ENCODE measurements around the gene RBM17.
"Not testable (repeated sequence)": the region's sequence is repeated elsewhere in the genome, so short reads cannot be mapped to it uniquely, and the experiment has no call there.

The RBM17 gene, protein sequence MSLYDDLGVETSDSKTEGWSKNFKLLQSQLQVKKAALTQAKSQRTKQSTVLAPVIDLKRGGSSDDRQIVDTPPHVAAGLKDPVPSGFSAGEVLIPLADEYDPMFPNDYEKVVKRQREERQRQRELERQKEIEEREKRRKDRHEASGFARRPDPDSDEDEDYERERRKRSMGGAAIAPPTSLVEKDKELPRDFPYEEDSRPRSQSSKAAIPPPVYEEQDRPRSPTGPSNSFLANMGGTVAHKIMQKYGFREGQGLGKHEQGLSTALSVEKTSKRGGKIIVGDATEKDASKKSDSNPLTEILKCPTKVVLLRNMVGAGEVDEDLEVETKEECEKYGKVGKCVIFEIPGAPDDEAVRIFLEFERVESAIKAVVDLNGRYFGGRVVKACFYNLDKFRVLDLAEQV

DNA sequence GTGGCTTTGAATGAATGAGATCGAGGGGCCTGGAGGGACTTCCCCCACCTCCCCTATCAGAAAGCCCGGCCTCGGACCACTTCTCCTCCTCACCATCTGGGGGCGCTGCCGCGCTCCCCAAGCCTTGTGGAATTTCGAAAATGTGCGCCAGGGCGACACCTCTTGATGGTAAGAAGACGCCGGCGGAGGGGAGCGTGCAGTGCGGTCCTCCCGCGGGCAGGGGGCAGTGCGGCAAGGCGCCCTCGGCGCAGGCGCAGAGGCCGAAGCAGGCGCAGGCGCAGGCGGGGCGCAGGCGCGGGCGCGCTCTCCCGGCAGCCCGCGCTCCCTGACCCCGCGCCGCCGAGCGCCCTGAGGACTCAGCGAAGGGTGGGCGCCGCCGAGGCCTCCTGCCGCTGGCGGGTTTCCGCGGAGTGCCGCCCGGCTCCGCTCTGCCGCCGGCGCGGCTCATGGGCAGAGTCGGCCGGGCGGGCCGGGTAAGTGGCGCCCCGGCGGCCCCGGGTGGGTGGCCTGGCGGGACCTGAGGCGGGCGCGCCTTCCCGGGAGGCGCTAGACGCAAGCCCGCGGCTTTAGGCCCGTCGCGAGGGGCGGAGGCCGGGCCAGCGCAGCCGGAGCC lies at the start of gene RBM17:
RBM17 (plus strand) TSS at position 314 of the 613 bp plus-strand sequence. CDS start 8,032 bp downstream, outside the sequence.
- DNase-seq (ENCODE audit: low spot score), result peak; percentile 98

DNA sequence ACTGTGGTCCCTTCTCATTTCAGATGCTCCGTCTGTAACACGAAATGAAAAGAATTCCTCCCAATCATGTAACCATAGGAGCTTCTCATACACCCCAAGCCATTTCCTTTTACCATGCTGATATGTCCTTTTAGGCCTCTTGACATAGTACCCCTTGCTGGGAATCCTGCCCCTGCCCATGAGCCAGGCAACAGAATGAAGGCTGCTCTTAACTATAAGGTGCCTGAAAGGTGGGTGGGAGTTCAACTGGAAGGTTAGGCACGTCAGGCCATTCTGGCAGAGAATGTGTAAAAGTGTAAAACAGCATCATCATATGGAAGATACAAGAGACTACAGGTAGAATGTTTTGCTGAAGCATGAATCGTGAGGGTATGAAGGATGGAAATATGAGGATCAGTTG lies 49.1 kb upstream of the RBM17 start:
- DNase-seq (ENCODE audit: low spot score), result no peak

DNA sequence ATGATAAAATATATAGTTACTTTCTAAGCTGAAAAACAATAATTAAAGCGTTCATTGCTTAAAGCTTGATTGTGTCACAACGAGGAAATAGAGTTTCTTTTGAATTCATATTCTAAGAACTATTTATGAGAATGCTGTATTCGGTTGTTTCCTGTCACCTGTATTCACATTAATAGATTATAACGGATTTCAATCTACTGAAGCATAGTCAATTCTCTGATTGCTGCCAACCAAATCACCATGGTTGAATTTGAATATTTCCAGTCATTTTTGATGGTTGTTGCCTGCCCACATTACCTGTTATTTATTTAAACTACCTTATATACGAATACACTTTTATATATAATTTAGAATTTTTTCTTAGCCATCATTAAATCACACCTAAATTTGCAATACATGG lies 48.6 kb upstream of the RBM17 start:
- DNase-seq (ENCODE audit: low spot score), result no peak

DNA sequence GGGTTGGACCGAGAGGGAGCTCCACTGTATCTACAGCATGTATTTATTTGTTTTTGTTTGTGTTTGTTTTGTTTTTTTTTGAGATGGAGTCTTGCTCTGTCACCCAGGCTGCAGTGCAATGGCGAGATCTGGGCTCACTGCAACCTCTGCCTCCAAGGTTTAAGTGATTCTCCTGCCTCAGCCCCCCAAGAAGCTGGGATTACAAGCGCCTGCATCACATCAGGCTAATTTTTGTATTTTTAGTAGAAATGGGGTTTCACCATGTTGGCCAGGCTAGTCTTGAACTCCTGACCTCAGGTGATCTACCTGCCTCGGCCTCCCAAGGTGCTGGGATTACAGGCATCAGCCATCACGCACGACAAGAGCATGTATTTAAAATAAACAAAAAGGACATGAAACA lies 45.5 kb upstream of the RBM17 start:
- not testable (repeated sequence) for DNase-seq (ENCODE audit: low spot score)

DNA sequence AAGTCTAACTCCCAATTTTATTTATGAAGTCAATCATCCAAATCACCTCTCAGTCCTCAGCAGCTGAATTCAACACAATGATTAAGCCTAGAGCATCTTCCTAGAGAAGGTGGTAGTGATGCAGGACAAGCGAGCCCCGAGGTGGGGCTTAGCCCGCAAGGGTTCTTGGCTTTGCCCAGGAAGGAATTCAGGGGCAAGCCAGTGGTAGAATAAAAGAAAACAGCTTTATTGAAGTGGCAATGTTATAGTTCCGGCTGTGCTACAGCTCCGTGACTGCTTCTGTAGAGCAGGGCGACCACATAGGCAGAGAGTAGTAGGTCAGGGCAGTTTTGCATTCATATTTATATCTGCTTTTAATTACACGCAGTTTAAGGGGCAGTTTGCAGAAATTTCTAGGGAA lies 44.8 kb upstream of the RBM17 start:
- DNase-seq (ENCODE audit: low spot score), result no peak

DNA sequence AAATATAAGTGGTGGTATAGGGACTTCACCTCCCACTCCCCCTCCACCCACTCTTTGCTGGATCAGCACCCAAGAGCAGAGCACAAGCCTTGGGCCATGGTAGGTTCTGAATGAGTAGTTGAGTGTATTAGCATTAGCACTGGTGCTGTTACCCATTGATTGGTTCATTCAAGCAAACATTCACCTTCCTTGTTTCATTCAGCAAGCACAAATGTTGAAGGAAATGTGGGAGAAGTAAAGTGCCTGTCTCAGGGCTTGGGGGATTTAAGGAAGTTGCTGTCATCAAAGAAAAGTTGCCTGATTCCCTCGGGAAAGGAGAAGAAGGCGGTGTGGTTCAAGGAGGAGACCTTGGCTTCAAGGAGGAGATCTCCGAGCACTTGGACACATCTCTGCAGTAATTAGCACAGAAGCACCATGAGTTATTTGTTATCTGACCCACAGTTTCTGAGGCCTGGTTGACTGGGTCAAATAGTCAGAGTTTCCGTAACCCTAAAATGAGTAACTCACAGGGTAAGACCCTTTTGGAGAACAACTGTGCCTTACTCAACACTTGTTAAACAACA lies 44.0 kb upstream of the RBM17 start:
- DNase-seq (ENCODE audit: low spot score), result no peak

DNA sequence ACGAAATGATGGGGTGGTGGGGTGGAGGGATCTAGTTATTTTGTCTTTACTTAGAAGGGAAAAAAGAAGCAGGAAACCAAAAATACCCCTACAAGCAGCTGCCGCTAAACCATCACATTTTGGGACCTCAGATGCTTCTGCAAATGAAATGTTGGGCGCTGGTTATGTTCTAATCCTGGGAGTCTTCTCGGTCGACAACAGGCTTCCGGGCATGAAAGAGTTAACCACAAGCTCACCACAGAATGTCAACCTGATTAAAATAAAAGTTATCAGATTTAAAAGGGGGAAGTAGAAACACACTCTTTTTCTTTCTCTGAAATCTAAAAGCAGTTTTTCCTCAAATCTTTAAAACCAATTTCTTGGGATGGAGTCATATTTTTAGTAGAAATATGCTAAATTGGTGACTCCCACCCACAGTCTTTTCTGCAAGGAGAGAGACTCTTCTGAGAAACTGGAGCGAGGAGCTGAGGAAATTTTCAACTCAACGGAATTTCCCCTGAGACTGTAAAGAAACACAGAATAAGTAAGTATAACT lies 43.5 kb upstream of the RBM17 start:
- peak; percentile 74 for DNase-seq (ENCODE audit: low spot score)

DNA sequence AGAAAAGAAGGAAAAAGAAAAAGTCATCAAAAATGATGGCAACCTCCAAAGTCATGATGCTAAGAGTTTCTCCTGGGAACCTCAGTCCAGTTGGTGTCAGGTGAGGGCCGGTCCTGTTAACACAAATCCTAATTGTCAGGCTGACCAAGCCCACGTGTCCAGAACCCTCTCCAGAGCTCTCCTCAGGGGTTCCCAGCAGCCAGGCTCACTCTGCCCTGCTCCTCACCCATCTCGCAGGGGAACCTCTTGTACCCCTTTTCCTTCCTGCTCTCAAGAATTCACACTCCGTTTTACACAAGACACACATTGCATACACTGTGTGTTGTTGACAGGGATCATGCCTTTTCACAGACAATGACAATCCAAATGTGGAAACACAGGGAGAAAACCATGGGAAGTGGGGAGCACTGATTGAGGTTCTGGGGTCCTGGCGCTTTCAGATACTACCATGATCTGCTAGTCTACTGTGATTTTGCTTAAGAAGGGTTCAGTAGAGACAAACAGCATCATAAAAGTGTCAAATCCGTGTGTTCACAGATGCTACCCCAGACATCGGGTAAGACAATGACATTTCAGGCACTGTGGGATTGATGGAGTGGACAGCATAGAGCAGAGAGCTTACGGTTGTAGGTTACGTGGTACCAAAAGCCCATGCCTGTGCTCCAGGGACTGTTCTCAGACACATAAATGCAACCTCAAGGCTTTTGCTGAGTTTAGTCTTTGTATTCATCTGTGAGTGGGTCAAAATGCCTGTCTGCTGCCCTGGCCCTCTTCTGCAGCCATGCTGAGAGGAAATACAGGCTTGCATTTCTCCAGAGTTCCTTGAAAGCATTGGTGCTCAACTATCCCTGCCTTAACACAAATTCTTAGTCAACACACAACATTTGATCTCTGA lies 42.7 kb upstream of the RBM17 start:
- DNase-seq (ENCODE audit: low spot score), result no peak

DNA sequence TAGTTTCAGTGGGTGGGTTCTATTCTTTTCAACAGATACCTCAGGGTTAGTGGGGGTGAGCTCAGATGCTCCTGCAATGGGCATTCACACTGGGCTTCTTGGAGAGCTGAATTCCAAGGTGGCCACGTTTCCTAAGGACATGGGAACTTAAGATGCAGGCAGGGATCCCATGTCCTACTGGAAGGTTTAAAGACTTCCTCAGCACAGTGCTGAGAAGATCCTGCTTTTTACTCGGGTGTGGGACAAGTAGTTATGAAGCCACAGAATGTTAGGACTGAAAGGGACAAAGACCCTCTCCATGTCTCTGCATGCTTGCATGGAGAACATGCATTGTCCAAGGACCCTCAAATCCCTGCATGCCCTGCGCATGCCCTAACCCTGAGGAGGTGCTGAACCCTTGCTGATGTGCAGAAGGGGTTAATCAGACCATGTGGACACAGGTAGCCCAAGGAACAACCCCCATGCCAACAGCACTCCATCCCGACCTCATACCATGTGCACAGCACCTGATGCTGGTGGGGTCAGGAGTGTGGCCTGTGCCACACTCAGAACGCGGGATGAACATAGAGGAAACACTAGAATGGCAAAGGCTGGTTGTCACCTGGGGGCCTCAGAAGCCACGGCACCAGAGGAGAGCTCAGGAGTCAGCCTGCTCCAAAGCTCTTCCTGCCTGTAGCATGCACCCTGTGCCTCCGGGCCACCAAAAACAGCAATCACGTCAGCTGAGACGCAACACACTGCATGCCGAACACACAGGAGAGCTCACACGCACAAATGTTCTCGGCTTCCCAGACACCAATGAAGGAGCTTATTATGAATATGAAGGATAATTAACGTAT lies 41.8 kb upstream of the RBM17 start:
- no peak for DNase-seq (ENCODE audit: low spot score)

DNA sequence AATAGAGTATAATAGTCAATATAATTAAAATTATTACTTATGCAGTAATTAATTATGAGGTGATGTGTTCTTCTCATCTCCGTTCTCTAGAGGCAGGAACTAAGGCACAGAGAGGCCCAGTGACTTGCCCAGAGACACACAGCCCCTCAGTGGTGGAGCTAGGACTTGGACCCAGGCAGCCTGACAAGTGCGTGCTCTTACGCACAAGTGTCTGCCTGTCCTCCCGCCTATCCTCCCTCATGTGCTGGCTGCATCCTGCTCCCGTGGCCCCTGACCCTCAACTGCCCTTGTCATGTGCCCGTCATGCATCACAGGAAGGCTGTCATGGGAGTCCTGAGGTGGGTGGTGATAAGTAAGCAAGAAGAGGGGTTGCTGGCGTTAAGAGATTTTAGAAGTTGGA lies 41.0 kb upstream of the RBM17 start:
- DNase-seq (ENCODE audit: low spot score), result no peak

DNA sequence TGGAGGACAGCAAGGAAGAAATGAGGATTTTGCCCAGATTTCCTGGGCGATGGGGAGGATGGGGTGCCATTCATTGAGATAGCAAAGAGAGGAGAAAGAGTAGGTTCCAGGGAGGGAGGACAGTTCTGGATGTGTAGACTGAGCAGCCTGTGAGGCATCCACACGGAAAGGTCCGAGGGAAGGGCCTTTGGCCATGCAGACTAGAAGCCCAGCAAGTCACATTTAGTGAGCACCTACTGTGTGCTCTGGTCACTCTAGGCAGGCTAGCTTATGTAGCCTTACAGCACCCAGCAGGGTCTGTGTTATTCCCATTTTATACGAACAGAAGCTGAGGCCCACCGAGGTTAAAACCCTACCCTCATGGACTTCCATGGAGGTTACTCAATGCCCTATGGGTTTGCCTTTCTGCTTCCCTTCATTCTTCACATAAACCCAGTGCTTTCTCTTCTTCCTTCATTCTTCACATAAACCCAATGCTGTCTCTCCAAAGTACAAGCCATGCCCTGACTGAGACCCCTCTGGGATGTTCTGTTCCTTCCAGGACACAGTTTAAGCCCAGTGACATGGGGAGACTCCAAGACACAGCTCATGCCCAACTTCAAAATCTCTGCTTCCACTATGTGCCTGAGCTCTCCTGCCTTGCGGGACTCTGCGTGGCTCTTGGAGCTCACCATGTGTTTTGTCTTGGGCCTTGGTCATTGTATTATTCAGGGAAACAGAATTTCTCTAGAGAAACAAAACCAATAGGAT lies 40.4 kb upstream of the RBM17 start:
- no peak for DNase-seq (ENCODE audit: low spot score)

DNA sequence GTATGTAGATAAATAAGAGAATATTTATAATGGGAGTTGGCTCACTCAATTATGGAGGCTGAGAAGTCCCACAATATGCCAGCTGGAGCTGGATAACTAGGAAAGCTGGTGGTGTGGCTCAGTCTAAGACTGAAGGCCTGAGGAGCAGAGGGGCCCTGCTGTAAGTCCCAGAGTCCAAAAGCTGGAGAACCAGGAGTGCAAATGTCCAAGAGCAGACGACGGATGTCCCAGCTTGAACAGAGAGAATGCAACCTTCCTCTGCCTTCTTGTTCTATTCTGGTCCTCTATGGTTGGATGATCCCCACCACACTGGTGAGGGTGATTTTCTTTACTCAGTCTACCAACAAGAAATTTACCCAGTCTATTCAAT lies 39.8 kb upstream of the RBM17 start:
- DNase-seq (ENCODE audit: low spot score), result no peak

DNA sequence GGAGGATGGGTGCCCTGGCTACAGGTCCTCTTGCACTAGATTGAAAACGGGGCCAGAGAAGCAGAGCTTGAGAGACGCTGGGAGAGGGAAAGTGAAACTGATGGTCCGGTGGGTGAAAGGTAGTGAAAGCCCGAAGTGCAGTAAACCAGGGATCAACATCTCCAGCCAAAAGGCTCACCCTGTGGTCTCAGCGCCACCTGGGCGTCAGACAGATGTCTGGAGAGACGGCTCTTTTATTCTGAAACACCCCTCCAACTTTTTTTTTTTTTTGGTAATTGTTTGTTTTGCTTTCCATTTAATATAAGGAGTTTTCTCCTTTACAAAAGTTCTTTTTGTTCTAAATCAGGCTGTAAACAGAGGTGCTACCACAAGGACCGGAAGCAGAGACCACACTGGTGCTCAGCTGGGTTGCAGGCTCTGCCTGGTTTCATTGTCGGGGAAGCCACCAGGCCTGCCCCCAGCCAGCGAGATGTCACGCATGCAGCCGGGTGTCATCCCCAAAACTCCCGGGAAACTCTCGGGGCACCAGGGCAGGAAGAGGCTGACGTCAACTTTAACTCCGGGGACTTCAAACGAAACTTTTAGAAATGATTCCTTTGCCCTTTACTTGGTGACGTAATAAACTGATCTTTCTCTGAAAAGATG lies 37.9 kb upstream of the RBM17 start:
- peak; percentile 95 for DNase-seq (ENCODE audit: low spot score)

DNA sequence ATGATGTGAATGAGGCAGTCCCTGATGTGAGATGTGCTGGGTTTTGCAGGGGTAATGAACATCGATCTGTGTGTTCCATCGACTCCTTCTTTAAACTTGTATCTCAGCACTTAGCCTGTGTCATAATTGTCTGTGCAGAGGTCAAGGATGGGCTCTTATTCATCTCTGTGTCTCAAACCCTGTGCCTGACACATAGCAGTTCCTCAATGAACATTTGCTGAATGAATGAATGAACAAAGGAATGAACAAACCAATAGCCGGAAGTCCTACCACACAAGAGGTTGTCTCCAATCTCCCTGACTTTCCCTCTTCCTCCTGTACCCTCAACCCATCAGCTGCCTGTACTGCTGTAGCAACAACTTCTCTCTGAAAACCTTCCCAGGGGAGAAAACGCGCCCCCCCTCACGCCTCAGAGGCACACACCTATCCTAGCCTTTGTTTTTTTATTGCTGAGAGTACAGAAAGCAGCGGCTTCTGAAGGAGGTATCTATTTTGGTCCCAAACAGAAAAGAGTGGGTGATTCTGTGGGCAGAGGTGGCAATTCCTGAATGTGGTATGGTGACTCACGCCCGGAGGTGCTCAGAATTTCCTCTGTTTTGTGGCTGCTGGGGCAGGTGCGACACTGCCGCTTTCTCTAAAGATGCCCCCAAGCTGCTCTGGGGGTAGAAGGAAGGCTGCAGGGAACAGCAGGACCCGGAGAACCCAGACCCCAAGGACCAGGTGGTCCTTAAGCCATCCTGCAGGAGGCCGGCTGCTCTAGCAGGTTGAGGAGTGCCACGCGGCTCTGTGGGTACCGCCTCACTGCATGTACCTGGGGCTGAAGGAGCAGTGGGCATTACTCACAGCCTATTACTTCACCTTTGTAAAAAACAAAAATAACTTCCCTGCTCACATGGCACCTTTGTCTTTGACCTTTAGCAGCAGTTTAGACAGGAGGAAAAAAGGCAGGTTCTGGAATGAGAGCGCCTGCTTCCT lies 36.3 kb upstream of the RBM17 start:
- peak; percentile 84 for DNase-seq (ENCODE audit: low spot score)

DNA sequence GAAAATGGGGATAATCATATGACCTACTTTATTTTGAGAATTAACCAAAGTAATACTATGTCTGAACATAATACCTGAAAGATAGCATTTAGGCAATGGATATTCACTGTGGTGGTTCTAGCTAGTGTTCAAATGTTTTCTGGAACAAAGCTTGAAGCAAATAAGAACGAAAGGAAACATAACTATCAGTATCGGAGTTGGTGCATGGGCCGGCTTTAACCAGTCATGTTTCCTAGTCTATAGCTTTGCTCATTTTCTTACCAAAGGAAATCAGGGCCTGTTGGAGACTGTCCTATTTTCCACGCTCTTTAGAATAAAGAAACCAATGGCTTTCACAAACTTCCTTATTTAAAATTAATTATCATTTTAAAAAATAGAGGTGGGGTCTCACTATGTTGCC lies 35.5 kb upstream of the RBM17 start:
- DNase-seq (ENCODE audit: low spot score), result no peak

DNA sequence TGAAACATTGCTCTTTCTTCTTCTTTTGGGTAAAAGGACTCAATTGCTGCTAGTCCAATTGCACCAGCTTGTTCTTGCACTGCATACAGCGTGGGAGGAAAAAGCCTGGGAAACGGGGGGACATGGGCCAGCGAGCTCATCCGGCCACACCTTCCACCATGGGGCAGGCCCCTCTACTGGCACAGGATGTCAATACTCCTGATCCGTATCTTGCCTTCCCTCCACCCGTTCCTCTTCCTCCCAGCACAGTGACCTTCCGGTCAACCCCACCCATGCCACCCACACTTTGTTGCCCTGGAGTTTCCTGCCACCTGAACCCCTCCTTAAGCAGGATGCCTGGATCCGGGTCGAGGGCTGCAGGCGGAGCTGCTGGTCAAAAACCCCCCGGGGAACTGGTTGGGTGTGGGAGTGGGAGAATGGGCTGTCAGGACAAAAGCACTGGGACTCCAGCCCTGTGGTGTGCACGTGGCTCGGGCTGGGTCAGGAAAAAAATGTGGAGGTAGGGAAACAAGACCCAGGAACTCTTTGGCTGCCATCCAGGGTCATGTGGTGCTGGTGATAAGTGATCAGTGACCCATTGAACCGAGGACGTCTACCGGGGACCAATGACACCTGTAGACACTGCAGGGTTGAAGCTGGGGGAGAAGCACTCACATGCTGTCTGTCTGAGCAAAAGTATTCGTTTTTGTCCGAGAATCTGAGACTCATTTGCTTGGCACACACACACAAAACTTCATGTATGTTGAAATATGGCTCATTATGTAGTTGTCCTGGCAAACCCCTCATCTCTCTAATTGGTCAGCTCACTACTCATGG lies 34.8 kb upstream of the RBM17 start:
- DNase-seq (ENCODE audit: low spot score), result no peak

DNA sequence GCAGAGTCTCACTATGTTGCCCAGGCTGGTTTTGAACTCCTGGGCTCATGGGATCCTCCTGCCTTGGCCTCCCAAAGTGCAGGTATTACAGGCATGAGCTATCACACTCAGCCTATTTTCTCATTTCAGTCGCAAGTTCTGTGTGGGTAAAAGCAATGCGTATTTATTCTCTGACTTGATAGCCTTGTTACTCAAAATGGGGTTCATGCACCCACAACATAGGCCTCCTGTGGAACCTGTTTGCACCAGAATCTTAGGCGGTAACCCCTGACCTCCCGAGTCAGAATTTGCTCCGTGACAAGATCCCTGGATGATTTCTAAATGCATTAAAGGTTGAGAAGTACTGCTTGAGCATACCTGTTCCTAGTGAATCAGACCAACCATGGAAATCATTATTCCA lies 34.0 kb upstream of the RBM17 start:
- no peak for DNase-seq (ENCODE audit: low spot score)

DNA sequence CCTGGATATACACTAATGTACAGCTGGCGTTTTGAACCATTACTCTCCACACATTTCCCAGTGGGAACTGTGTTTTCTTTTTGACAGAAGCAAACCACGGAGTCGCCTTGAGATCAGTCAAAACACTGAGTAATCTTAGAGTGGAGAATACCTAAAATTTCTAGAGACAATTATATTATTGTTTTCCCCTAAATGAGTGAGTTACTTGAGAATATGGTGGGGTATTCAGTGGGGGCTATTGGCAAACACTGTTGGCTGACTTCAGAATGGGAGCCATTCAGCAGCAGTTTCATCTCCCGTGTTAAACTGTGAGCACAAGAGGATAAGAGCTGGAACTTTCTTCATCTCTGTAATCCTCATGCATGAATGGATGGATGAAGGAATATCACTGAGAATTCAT lies 32.9 kb upstream of the RBM17 start:
- DNase-seq (ENCODE audit: low spot score), result no peak

Measured in CD4-positive, alpha-beta T cell treated with Interleukin-15 for 4 hours (primary cell).